Endodermal cell (in vitro differentiated cells): ENCODE measurements around the gene IGSF3. TPM values are rescaled to one million over a fixed set of nuclear protein-coding genes. Genes with fewer than 3 reads are reported as not detected.
"Not testable (repeated sequence)": the region's sequence is repeated elsewhere in the genome, so short reads cannot be mapped to it uniquely, and the experiment has no call there.

Experiments
- DNase-seq: peaks from one replicate; pipeline ENCODE4 v3.0.0-alpha.2; 2017
- H3K27ac ChIP-seq: 2 replicates; pipeline ENCODE4 v1.5.1; 2013; ENCODE audit warnings: mild to moderate bottlenecking, low read depth, low read length, moderate library complexity
- H3K27me3 ChIP-seq: 2 replicates; pipeline ENCODE4 v1.6.1; 2013; ENCODE audit warnings: mild to moderate bottlenecking, low read length, moderate library complexity; ENCODE audit not compliant: insufficient read depth, control insufficient read depth, poor library complexity, severe bottlenecking
- H3K36me3 ChIP-seq: 2 replicates; pipeline ENCODE4 v1.7.0; 2013; ENCODE audit warnings: mild to moderate bottlenecking, low read length, moderate library complexity; ENCODE audit not compliant: control insufficient read depth, insufficient read depth
- H3K4me1 ChIP-seq: one replicate; pipeline ENCODE4 v1.7.0; 2013; ENCODE audit warnings: low read length; ENCODE audit not compliant: control insufficient read depth, insufficient read depth
- H3K4me3 ChIP-seq: 2 replicates; pipeline ENCODE4 v1.5.1; 2013; ENCODE audit warnings: mild to moderate bottlenecking, low read length, moderate library complexity
- H3K9ac ChIP-seq: 2 replicates; pipeline ENCODE4 v1.6.1; 2013; ENCODE audit warnings: mild to moderate bottlenecking, low read length, moderate library complexity; ENCODE audit not compliant: poor library complexity, severe bottlenecking; ENCODE audit errors: extremely low read depth
- H3K9me3 ChIP-seq: 2 replicates; pipeline ENCODE4 v1.6.1; 2013; ENCODE audit warnings: mild to moderate bottlenecking, low read length, moderate library complexity; ENCODE audit not compliant: control insufficient read depth
- H3K27ac Mint-ChIP-seq: 2 replicates; pipeline ENCODE4 v1.8.0; 2020; ENCODE audit warnings: mixed read lengths
- H3K27me3 Mint-ChIP-seq: 2 replicates; pipeline ENCODE4 v1.8.0; 2021; ENCODE audit warnings: mild to moderate bottlenecking, mixed read lengths; ENCODE audit not compliant: insufficient read depth
- H3K36me3 Mint-ChIP-seq: 2 replicates; pipeline ENCODE4 v1.8.0; 2020; ENCODE audit warnings: low read depth, mixed read lengths
- H3K4me1 Mint-ChIP-seq: 2 replicates; pipeline ENCODE4 v1.8.0; 2020; ENCODE audit warnings: mixed read lengths
- H3K4me3 Mint-ChIP-seq: 2 replicates; pipeline ENCODE4 v1.8.0; 2020; ENCODE audit warnings: mild to moderate bottlenecking, moderate library complexity, mixed read lengths
- H3K9me3 Mint-ChIP-seq: 2 replicates; pipeline ENCODE4 v1.8.0; 2020; ENCODE audit warnings: mild to moderate bottlenecking, mixed read lengths
- WGBS, 2 experiments: methylation state at CpG; one replicate each; pipeline versions ENCODE4 v1.1.5 to v1.1.7; 2013; ENCODE audit warnings: missing lambda C conversion rate in 2 of 2, mixed read lengths in 1 of 2; ENCODE audit not compliant: insufficient coverage in 1 of 2, insufficient read length in 1 of 2; 5-methylcytosine and 5-hydroxymethylcytosine counted together
- total RNA-seq, 2 donors: library from RNA; stranded (reverse); fragmentation: NEBNext Ultra II Directional in 1 of 2; extraction: Animal tissue kit (Norgen Biotek cat#: 25700) in 1 of 2; gene quantifications; 2 replicates in 1 of 2; 3 replicates in 1 of 2; pipeline ENCODE4 v1.2.1, GENCODE V29; 2021

Gene IGSF3
- total RNA-seq, 2 donors from 2014 or later = 35.0 to 36.7 TPM

DNA sequence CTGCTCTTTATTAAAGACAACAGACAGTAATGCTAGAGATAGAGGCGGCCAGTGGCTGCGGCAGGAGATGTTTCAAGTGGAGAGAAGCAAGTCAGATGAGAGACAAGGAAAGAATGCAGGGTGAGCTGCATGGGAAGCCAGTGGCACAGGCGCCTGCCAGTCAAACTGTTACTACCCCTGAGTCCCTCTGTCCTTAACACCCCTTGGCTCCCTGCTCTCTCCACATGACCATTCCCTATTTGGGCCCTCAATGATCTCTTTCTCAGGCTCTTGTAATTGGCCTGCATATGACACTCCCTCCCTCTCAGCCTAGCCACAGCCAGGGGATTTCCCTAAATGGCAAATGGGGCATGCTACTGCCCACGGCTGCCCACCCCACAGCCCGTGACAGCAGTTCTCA lies 74.1 kb downstream of the IGSF3 start:
- not testable (repeated sequence) for DNase-seq, H3K4me3 ChIP-seq, H3K27ac Mint-ChIP-seq, H3K27ac ChIP-seq, H3K9ac ChIP-seq, H3K4me1 ChIP-seq, H3K36me3 ChIP-seq, H3K9me3 Mint-ChIP-seq, H3K27me3 Mint-ChIP-seq, H3K9me3 ChIP-seq, H3K27me3 ChIP-seq, H3K4me3 Mint-ChIP-seq, H3K36me3 Mint-ChIP-seq
- peaks cover 32% of the 10 kb centered on the region for H3K4me1 Mint-ChIP-seq
- 82 to 96% methylated on average over 3 of the region's 5 CpGs for WGBS, 2 experiments

GRCh38 chr1:116591951-116592605 lies 75.5 kb downstream of the IGSF3 start:
- not testable (repeated sequence) for H3K27me3 ChIP-seq, DNase-seq, H3K27me3 Mint-ChIP-seq, H3K9me3 ChIP-seq, H3K4me3 ChIP-seq, H3K27ac Mint-ChIP-seq, H3K4me3 Mint-ChIP-seq, H3K9ac ChIP-seq, H3K36me3 Mint-ChIP-seq, H3K27ac ChIP-seq, H3K4me1 ChIP-seq, H3K36me3 ChIP-seq, H3K9me3 Mint-ChIP-seq
- 88% methylated on average over 6 of the region's 7 CpGs; no CpG with 5 or more reads in 1 of the 2 experiments for WGBS, 2 experiments
- H3K4me1 Mint-ChIP-seq = peaks cover 28% of the 10 kb centered on the region

- H3K4me3 ChIP-seq, H3K27me3 Mint-ChIP-seq, H3K36me3 Mint-ChIP-seq, DNase-seq, H3K9me3 Mint-ChIP-seq, H3K36me3 ChIP-seq, H3K27ac ChIP-seq, H3K9me3 ChIP-seq, H3K27me3 ChIP-seq, H3K4me3 Mint-ChIP-seq, H3K9ac ChIP-seq, H3K4me1 ChIP-seq, H3K27ac Mint-ChIP-seq: not testable (repeated sequence)
- WGBS, 2 experiments = no CpG with 5 or more reads among the region's 10 CpGs
- peaks cover 21% of the 10 kb centered on the region for H3K4me1 Mint-ChIP-seq
Observed at GRCh38 chr1:116591006-116591950, 76.3 kb downstream of the IGSF3 start.

GRCh38 chr1:116590359-116591005 lies 77.1 kb downstream of the IGSF3 start:
- H3K9me3 Mint-ChIP-seq, H3K27ac ChIP-seq, H3K36me3 ChIP-seq, H3K4me1 ChIP-seq, H3K27me3 ChIP-seq, H3K4me3 ChIP-seq, H3K27me3 Mint-ChIP-seq, H3K9ac ChIP-seq, DNase-seq, H3K4me3 Mint-ChIP-seq, H3K9me3 ChIP-seq, H3K27ac Mint-ChIP-seq: not testable (repeated sequence)
- WGBS, 2 experiments = 93% methylated on average over 5 of the region's 6 CpGs; no CpG with 5 or more reads in 1 of the 2 experiments
- peaks cover 13% of the 10 kb centered on the region for H3K4me1 Mint-ChIP-seq
- H3K36me3 Mint-ChIP-seq = peaks cover 10% of the 10 kb centered on the region

GRCh38 chr1:116589101-116589735 lies 78.3 kb downstream of the IGSF3 start:
- H3K9me3 Mint-ChIP-seq, H3K9me3 ChIP-seq, H3K36me3 ChIP-seq, H3K9ac ChIP-seq, H3K27me3 Mint-ChIP-seq, H3K4me3 Mint-ChIP-seq, H3K4me1 ChIP-seq, H3K27me3 ChIP-seq, H3K27ac ChIP-seq, DNase-seq, H3K4me1 Mint-ChIP-seq, H3K4me3 ChIP-seq: not testable (repeated sequence)
- WGBS, 2 experiments = 85 to 96% methylated on average over 4 to 9 of the region's 9 CpGs
- Mint-ChIP-seq H3K27ac (peak overlapping the region; percentile 12), H3K36me3 (peaks cover 18% of the 10 kb centered on the region)
